Activated CD8-positive, alpha-beta memory T cell treated with anti-CD3 and anti-CD28 coated beads, Interleukin-2, amount 50 U/mL, for 4 hours (primary cell): ENCODE measurements around the gene CNTNAP2.

ENCODE experiments used
- DNase-seq: peaks from one replicate; pipeline ENCODE4 v3.0.0-alpha.2; 2020

The CNTNAP2 gene

GRCh38 chr7:148142660-148143248 is 2026.2 kb downstream of the CNTNAP2 start:
- no peak for DNase-seq

GRCh38 chr7:148144827-148145226 is 2028.2 kb downstream of the CNTNAP2 start:
- no peak for DNase-seq

- no peak for DNase-seq
Measured at GRCh38 chr7:148146346-148146745, 2029.7 kb downstream of the CNTNAP2 start.

GRCh38 chr7:148147438-148147837 is 2030.8 kb downstream of the CNTNAP2 start:
- no peak for DNase-seq

GRCh38 chr7:148148456-148148855 is 2031.9 kb downstream of the CNTNAP2 start:
- no peak for DNase-seq

GRCh38 chr7:148149730-148150129 is 2033.1 kb downstream of the CNTNAP2 start:
- no peak for DNase-seq

GRCh38 chr7:148151778-148152177 is 2035.2 kb downstream of the CNTNAP2 start:
- no peak for DNase-seq

GRCh38 chr7:148153616-148154284 is 2037.1 kb downstream of the CNTNAP2 start:
- DNase-seq, result no peak

GRCh38 chr7:148155000-148155399 is 2038.4 kb downstream of the CNTNAP2 start:
- no peak for DNase-seq

GRCh38 chr7:148155826-148156225 is 2039.2 kb downstream of the CNTNAP2 start:
- no peak for DNase-seq

- no peak for DNase-seq
Measured at GRCh38 chr7:148156233-148156632, 2039.6 kb downstream of the CNTNAP2 start.

GRCh38 chr7:148159331-148159730 is 2042.7 kb downstream of the CNTNAP2 start:
- no peak for DNase-seq

GRCh38 chr7:148161776-148162175 is 2045.2 kb downstream of the CNTNAP2 start:
- no peak for DNase-seq

- no peak for DNase-seq
Measured at GRCh38 chr7:148162808-148163207, 2046.2 kb downstream of the CNTNAP2 start.

- DNase-seq, result no peak
Measured at GRCh38 chr7:148163246-148163645, 2046.6 kb downstream of the CNTNAP2 start.

GRCh38 chr7:148172920-148173319 is 2056.3 kb downstream of the CNTNAP2 start:
- no peak for DNase-seq

- DNase-seq, result no peak
Measured at GRCh38 chr7:148173369-148173768, 2056.8 kb downstream of the CNTNAP2 start.

- DNase-seq, result no peak
Measured at GRCh38 chr7:148174376-148174775, 2057.8 kb downstream of the CNTNAP2 start.

GRCh38 chr7:148175512-148175911 is 2058.9 kb downstream of the CNTNAP2 start:
- DNase-seq, result no peak

- no peak for DNase-seq
Measured at GRCh38 chr7:148177972-148178371, 2061.4 kb downstream of the CNTNAP2 start.

- no peak for DNase-seq
Measured at GRCh38 chr7:148180075-148180474, 2063.5 kb downstream of the CNTNAP2 start.

- no peak for DNase-seq
Measured at GRCh38 chr7:148182264-148182663, 2065.7 kb downstream of the CNTNAP2 start.

GRCh38 chr7:148185041-148185440 is 2068.4 kb downstream of the CNTNAP2 start:
- no peak for DNase-seq

- DNase-seq, result no peak
Measured at GRCh38 chr7:148187471-148187870, 2070.9 kb downstream of the CNTNAP2 start.
